GM19395 (cell line): ENCODE measurements around the gene TMEM120A.

Experiments
- ATAC-seq: cut with Tn5 transposase; IDR thresholded peaks from one replicate; pipeline ENCODE4 v1.9.1; 2021; ENCODE audit warnings: mild to moderate bottlenecking, moderate library complexity; ENCODE audit not compliant: unreplicated experiment

TMEM120A gene

DNA sequence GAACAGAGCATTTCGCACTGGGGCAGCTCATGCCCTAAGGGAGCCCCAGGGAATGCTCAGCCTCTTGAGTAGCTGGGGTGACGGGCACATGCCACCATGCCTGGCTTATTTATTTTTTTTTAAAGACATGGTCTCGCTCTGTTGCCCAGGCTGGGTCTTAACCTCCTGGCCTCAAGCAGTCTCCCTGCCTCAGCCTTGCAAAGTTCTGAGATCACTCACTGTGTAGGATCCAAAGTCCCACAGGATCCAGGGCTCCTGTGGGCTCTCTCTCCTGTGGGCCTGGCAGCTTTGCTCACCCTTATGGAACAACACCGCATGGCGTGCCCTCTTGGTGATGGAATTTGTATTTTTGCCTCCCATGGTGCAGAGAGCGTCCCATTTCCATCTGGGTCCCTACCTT is 34.0 kb downstream of the TMEM120A start:
- ATAC-seq = no peak

DNA sequence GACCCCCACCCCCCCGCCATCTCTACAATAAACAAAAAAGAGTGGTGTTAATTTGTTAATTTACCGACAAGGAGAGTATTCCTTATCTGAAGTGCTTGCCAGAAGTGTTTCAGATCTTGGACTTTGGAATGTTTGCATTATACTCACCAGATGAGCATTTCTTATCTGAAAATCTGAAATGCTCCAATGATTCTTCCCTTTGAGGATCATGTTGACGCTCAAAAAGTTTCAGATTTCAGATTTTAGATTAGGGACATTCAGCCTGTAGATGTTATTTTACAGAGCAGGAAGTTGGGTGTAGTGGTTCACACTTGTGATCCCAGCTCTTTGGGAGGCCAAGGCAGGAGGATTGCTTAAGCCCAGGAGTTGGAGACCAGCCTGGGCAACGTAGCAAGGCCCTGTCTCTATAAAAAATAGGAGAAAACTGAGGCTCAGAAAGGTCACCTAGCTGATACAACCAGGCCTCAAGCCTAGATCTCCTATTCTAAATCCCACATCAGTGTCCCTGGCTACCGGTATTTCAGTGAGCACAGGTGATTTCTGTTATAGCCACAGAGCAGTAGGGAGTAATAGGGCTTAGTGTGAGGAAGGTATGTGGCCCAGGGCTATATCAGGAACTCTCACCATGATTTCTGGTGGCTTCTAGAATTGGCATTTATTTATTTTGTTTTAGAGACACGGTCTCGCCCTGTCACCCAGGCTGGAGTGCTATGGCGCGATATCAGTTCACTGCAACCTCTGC is 35.4 kb downstream of the TMEM120A start:
- ATAC-seq = no peak

DNA sequence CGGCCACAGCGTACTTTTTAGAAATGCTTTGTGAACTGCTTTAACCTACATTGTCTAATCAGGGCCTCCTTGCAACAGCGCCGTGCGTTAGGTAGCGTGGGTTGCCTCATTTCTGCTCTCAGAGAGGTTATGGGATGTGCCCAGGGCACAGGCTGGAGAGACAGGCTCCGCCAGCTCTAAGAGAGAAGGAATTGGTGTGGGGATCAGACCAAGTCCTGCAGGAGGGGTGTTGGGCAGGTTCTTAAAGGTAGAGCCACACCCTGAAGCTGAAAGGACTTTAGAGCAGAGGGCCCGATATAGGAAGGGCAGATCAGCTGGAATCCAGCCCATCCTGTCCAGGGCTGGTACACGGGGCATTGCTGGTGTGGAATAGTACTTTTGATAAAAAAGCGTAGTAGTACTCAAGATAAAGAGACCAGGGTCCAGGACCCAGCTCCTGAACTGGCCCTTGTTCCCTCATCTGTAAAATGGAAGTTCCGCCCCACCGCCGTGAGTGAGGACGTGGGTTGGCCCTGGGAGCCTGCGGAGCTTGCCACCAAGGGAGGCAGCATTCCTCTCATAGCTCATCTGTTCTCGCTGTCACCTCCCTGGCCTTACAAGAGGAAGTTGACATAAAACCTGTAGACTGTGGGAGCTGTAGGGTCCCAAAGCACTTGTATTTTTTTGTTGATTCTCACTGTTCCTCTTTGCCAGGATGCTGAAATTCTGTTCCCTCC is 37.2 kb downstream of the TMEM120A start:
- ATAC-seq = no peak

DNA sequence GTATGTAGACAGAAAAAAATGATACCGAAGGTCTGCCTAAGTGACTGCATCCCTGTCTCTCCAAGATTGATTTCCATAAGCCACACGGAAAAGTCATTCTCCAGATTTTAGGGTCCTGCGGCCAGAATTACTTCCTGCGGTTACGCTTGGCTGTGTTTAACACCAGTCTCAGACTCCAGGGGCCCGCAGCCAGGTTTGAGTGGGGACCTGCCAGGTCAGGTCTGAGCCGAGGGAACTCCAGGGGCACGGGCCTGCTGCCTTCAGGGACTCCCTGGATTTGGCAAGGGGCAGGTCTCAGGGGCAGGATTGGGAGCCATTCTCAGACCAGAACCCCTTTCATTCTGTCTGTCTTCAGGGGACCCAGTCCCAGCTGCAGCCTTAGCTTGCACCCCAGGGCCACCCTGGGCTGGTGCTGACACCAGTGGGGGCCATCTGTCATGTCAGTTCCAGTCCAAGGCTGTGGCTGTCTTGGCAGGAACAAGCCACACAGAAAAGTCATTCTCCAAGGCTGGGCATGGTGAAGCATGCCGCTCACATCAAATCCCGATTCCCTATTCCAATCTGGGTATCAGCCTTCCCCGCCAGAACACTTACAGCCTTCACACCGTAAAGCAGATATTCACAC is 39.0 kb downstream of the TMEM120A start:
- ATAC-seq = no peak

DNA sequence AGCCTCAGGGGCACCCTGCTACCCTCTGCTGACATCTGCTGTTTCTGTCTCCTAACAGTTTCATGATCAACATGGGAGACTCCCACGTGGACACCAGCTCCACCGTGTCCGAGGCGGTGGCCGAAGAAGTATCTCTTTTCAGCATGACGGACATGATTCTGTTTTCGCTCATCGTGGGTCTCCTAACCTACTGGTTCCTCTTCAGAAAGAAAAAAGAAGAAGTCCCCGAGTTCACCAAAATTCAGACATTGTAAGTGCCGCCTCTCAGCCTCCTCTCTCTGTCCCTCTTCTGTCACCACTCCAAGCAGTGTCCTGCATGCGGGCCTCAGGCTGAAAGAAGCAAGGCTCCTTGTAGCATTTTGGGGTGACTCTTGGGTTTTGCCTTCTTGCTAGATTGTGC is 40.5 kb downstream of the TMEM120A start:
- ATAC-seq = no peak

DNA sequence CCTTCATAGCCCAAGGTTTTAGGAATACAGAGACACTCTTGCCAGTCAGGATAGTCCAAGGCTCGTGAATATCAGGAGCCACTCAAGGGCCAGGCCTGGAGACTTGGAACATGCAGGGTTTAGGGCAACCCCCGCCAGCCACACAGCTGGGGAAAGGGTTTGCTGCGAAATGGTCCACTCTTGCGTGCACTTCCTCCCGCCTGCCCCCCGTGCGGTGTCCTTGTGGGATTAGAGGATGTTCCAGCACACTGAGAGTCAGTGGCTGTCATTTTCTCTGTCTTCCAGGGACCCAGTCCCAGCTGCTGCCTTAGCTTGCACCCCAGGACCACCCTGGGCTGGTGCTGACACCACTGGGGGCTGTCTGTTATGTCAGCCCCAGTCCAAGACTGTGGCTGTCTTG is 41.0 kb downstream of the TMEM120A start:
- no peak for ATAC-seq

DNA sequence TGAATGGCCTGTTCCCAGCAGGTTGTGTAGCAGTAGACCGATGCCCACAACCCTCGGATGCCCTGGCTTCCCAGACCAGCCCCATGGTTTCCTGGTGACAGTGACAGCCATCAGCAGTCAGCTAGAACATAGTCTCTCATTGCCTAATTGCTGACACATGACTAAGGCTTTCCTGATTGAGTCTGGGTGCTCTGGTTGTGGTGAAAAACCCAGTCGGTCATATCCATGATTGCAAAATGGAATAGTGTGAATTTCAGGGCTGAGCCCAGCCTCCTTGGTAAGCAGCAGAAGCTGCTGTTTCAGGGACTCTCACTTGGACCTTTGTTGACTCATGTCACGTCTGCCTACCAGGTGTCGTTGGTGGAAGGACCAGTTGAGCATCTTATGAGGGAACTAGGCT is 42.9 kb downstream of the TMEM120A start:
- ATAC-seq = no peak

DNA sequence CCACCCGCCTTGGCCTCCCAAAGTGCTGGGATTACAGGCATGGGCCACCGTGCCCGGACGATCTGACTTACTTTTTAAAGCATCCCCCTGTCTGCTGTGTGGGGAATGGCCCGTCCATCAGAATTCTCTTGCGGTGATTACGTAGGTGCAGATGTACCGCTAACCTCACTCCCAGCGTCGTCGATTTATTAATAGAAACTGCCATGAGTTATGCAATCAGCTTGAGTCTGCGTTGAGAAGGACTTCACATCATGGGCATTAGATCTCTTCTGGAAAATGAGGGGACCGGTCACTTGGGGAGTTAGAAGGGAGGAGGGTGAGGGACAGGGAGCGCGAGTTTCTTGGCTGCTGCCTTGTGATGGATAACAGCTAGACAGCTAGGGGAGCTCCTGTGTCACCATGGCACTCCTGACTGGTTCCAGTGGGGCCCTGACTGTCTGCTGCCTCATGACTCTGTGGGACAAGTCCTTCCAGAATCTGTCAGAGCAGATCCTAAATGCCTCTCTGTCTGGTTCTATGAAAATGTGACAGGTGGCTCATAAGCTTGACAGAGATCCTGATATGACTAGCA is 44.2 kb downstream of the TMEM120A start:
- ATAC-seq = no peak

DNA sequence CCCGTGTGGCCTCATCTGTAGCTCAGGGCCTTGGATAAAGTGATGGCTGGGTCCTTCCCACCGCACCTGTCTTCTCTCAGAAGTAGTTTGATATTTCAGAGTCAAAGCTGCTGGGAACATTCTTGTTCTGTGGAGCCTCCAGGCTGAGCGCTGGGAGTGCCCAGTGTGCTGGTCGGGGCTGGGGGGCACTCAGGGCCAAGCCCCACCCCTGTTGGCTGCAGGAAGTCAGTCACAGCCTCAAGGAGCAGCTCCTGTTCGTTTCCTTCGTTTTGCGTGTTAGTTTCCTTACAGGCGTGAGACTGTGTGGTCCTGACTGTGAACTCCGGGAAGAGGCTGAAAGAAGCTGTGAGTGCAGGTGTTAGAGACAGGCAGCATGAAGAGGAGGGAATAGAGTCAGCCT is 46.2 kb downstream of the TMEM120A start:
- no peak for ATAC-seq

DNA sequence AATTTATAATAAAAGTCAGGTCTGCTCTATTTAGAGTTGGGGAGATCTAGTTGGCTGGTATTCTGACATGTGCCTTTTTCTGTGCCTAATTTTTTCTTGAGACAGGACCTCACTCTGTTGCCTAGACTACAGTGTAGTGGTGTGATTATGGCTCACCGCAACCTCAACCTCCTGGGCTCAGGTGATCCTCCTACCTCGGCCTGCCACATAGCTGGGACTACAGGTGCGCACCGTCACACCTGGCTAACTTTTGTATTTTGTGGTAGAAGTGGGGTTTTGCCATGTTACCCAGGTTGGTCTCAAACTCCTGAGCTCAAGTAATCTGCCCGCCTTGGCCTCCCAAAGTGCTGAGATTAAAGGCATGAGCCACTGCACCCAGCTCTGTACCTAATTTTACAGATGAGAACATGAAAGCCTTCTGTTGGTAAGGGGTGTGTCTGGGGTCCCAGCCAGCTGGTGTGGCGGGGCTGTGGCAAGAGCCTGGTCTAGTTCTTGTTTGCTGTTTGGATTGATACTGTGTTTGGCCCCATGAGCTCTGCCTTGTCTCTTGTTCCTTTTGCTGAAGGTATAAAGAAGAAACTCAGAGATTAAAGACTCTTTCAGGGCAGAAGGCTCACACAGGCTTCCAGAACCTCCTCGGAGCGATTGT is 48.1 kb downstream of the TMEM120A start:
- no peak for ATAC-seq

DNA sequence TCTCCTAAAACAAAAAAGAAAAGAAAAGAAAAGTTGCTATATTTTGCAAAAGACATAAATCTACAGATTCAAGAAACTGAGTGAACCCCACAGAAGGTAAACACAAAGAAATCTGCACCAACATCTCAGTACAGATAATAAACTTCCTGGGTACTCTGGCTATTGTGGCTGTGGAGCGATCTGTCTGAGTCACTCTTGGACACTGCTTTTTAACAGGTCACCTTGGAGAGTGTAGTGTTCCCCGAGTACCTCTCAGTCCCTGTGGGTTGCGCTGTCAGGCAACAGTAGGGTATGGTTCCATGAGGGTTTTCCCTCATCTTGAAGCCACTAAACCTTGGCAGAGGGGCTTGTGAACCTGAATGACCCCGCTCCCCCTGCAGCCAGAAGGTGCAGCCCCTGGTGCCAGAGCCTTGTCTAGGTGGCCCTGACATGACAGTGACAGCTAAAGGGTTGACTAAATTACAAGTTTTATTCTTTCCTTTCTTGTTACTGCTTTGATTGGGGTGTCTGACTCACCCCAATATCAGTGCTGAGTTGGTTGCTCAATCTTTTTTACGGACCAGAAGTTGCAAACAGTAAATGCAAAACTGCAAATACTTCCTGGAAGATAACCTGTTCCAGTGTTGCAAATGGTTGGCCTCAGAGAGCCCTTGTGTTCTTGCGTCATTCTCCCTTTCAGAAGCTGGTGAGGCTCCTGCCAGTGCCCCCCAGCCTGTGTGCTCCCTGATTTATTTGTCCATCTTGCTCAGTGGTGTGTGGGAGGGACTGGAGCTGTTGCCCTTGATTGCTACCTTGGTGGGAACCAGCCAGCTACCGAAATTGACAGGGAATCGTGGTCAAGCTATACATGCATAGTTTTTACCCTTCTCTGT is 48.9 kb downstream of the TMEM120A start:
- no peak for ATAC-seq

DNA sequence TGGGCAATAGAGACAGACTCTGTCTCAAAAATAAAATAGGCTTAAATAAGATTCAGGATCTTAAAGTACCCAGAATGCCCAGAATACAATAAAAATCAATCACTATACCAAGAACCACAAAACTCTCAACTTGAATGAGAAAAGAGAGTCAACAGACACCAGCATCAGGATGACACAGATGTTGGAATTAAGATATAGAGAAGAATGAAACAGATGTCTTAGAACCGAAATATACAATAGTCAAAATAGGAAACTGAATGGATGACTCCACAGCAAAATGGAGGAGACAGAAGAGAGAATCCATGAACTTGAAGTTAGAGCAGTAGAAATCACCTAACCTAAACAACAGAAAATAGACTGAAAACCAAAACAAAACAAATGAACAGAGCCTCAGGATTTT is 49.9 kb downstream of the TMEM120A start:
- ATAC-seq = no peak

DNA sequence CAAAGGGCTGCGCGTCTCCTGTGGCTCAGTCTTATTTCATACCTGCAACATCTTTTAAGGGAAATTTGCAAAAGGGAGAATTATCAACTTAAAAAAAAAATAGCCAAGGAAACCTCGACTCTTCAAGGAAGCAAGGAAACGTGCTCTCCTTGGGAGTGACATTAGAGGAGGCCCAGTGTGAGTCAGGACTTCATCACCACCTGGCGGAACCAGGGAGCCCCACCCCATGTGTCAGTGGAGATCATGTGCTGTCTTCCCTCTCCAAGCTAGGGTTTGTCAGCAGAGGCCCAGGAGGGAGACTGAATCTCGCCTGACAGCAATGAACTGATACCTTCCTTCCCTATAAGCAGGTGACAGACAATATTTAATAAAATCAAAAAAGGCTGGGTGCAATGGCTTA is 50.5 kb downstream of the TMEM120A start:
- ATAC-seq = no peak

DNA sequence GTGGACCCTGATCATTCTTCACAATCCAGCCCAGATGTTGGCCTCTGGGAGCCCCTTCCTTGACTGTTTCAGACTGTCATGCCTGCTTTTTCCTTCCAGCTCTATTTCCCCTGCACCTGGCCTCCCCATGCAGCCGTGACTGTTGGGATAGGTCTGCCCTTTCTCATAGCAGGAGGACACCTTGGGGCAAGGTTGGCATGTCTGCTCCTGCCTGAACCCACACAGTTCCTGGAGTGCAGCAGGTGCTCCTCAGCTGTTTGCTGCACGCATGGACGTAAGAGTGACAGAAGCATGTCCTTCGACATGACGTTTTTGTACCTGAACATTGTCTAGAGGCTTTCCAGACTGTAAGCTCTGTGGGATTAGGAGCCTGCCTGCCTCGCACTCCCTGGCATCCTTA is 55.5 kb downstream of the TMEM120A start:
- ATAC-seq = no peak

DNA sequence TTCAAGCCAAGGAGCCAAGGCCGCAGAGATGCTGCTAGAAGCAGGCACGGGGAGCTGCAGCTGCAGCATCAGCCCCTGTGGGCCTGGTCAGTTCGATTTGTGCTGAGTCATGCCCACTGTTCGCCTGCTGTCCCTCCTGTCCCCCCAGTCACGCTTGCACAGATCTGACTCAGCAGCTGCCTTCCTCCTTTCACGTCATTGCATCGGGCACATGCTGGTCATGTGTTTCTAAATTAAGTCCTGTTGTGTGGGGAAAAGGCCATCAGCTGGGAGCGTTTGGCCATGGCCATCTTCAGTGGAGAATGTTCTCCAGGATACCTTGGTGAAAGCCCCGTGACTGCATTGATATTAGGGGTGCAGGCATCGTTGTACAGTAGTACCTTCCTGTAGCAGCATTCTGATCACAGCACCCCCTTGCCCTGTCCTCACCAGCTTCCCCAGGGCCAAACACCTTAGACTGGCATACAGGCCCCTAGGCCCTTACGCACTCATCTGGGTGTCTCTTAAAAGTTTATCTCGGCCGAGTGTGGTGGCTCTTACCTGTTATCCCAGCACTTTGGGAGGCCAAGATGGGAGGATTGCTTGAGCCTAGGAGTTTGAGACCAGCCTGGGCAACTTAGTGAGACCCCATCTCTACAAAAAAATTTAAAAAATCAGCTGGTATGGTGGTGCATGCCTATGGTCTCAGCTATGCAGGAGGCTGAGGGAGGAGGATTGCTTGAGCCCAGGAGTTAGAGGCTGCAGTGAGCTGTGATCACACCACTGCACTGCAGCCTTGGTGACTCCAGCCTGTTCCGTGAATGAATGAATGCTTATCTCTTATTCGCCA is 56.2 kb downstream of the TMEM120A start:
- no peak for ATAC-seq
